ENCODE measurements around the gene FAM83E. TPM values are rescaled to one million over a fixed set of nuclear protein-coding genes. Genes with fewer than 3 reads are reported as not detected.

FAM83E gene
- total RNA-seq, 1 donor from 2014 or later, result 3.1 TPM

GRCh38 chr19:48642862-48643261 is 28.0 kb upstream of the FAM83E start:
- intact Hi-C loops (cut with micrococcal nuclease), result no loop called here

GRCh38 chr19:48641850-48642249 is 27.0 kb upstream of the FAM83E start:
- intact Hi-C loops (cut with micrococcal nuclease), result no loop called here

- intact Hi-C loops (cut with micrococcal nuclease), result loop anchor here (5.0 to 10.0 kb wide), 4 partner anchors 263 to 1385 kb away; partner anchors contain the start of genes C19orf73, CCDC9, NUCB1 and PPFIA3
Measured at GRCh38 chr19:48639483-48640375, 24.9 kb upstream of the FAM83E start.

GRCh38 chr19:48638831-48639381 is 24.0 kb upstream of the FAM83E start:
- intact Hi-C loops (cut with micrococcal nuclease), result loop anchor here (1.0 to 10.0 kb wide), 6 partner anchors 7 to 1384 kb away; partner anchors contain the start of genes C19orf73, CA11, CCDC9 and NUCB1

- intact Hi-C loops (cut with micrococcal nuclease), result loop anchor here (1.0 to 10.0 kb wide), 13 partner anchors 8 to 1383 kb away; partner anchors contain the start of genes C19orf73, CA11, CCDC9 and CYTH2
Measured at GRCh38 chr19:48637948-48638830, 23.3 kb upstream of the FAM83E start.

- intact Hi-C loops (cut with micrococcal nuclease), result loop anchor here (1.0 to 10.0 kb wide), 11 partner anchors 13 to 1383 kb away; partner anchors contain the start of genes C19orf73, CCDC9, CYTH2 and GYS1
Measured at GRCh38 chr19:48637449-48637947, 22.6 kb upstream of the FAM83E start.

- intact Hi-C loops (cut with micrococcal nuclease), result loop anchor here (1.0 to 10.0 kb wide), 11 partner anchors 13 to 1382 kb away; partner anchors contain the start of genes C19orf73, CCDC9, CYTH2 and GYS1
Measured at GRCh38 chr19:48636859-48637448, 22.1 kb upstream of the FAM83E start, which contains the start of gene DBP. TSS of gene DBP (minus strand) at chr19:48637379. CDS start at chr19:48636994, 385 bp downstream.

- intact Hi-C loops (cut with micrococcal nuclease), result loop anchor here (2.0 to 10.0 kb wide), 5 partner anchors 266 to 1381 kb away; partner anchors contain the start of genes C19orf73, CCDC9, NUCB1 and PPFIA3
Measured at GRCh38 chr19:48635966-48636858, 21.3 kb upstream of the FAM83E start.

- intact Hi-C loops (cut with micrococcal nuclease), result loop anchor here (5.0 to 10.0 kb wide), 4 partner anchors 267 to 1381 kb away; partner anchors contain the start of genes C19orf73, CCDC9, NUCB1 and PPFIA3
Measured at GRCh38 chr19:48635263-48635965, 20.5 kb upstream of the FAM83E start.

- intact Hi-C loops (cut with micrococcal nuclease), result loop anchor here (1.0 to 10.0 kb wide), 5 partner anchors 15 to 1380 kb away; partner anchors contain the start of genes C19orf73, CCDC9, NUCB1 and PPFIA3
Measured at GRCh38 chr19:48634424-48635262, 19.8 kb upstream of the FAM83E start.

- intact Hi-C loops (cut with micrococcal nuclease), result loop anchor here (1.0 to 10.0 kb wide), 2 partner anchors 15 to 1379 kb away; partner anchors contain the start of genes CCDC9, RPL18 and SPHK2
Measured at GRCh38 chr19:48634036-48634342, 19.1 kb upstream of the FAM83E start.

- intact Hi-C loops (cut with micrococcal nuclease), result loop anchor here (1.0 to 10.0 kb wide), 2 partner anchors 14 to 1379 kb away; partner anchors contain the start of genes CCDC9, RPL18 and SPHK2
Measured at GRCh38 chr19:48633148-48634035, 18.5 kb upstream of the FAM83E start.

GRCh38 chr19:48632692-48633147 is 17.8 kb upstream of the FAM83E start:
- intact Hi-C loops (cut with micrococcal nuclease), result loop anchor here (10.0 kb wide), 1 partner anchor 1378 kb away; the partner anchor contains the start of gene CCDC9

GRCh38 chr19:48632286-48632685 is 17.4 kb upstream of the FAM83E start:
- intact Hi-C loops (cut with micrococcal nuclease), result loop anchor here (10.0 kb wide), 1 partner anchor 1377 kb away; the partner anchor contains the start of gene CCDC9

- intact Hi-C loops (cut with micrococcal nuclease), result loop anchor here (10.0 kb wide), 1 partner anchor 1376 kb away; the partner anchor contains the start of gene CCDC9
Measured at GRCh38 chr19:48631225-48631624, 16.3 kb upstream of the FAM83E start.

Measured in T-helper 1 cell treated with Interleukin-12 subunit alpha and Interleukin-12 subunit beta and Interleukin-4 antibody, amounts not matched to agents 30 ng/mL and 1 ng/mL, for 36 hours (primary cell).